Measurements from ENCODE around the gene MAML3. TPM values are rescaled to one million over a fixed set of nuclear protein-coding genes. Genes with fewer than 3 reads are reported as not detected.

MAML3 gene
- total RNA-seq, 2 donors from 2014 or later = 9.3 to 10.1 TPM

DNA sequence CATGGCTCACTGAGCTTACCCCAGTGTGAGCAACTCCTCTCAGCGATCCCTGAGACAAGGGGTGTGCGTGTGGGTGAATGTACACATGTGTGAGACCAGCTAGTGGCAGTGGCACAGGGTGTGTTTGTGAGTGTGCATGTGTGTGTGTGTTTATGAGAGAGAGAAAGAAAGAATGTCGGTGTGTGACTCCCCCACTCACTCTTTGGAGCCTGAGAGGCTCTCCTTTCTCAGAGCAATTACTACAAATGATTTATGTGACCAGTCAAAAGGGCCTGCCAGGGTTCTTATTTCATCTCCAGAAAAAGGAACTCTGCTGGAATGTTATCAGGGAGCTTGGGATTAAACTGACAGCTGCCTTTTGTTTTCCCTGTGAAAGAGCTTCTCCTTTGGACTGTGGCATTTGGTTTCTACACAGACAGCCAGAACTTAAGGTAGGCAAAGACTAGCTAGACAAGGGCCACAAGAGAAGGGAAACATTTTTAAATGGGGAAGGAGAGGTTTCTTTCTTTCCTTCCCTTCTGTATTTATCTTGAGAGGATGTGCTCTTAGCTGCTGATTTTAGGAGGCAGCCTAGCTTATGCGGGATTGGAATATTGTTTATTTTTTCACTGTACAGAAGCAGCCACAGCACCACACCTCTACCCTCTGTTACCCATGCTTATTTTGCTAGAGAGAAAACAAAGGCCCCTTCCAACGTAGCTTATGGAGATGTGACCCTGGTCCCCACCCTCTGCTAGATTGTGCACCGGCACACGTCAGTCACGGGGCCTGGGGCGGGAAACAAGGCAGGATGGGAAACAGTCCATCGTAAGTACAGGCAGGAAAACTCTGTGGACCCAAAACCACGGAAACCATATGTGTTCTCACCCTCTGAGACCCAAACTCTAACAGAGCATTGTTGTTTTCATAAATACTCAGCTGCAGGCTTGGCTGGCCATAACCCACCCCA, 344.9 kb downstream of the MAML3 start:
- Histone ChIP-seq H3K4me3 (no peak overlapping the region), H3K9ac (ENCODE audit: low read depth in 2 of 2, low read length in 2 of 2) (peak overlapping the region in 1 of 2 donors; percentile 22), H3K9me3 (no peaks in the 10 kb centered on the region), H3K4me1 (no peaks in the 10 kb centered on the region), H3K36me3 (no peaks in the 10 kb centered on the region), H3K27ac (no peak overlapping the region), H3K27me3 (no peaks in the 10 kb centered on the region)
- DNase-seq = no peak
- intact Hi-C loops (cut with DNase I) = no loop called here
- TF ChIP-seq, protein P1, sequence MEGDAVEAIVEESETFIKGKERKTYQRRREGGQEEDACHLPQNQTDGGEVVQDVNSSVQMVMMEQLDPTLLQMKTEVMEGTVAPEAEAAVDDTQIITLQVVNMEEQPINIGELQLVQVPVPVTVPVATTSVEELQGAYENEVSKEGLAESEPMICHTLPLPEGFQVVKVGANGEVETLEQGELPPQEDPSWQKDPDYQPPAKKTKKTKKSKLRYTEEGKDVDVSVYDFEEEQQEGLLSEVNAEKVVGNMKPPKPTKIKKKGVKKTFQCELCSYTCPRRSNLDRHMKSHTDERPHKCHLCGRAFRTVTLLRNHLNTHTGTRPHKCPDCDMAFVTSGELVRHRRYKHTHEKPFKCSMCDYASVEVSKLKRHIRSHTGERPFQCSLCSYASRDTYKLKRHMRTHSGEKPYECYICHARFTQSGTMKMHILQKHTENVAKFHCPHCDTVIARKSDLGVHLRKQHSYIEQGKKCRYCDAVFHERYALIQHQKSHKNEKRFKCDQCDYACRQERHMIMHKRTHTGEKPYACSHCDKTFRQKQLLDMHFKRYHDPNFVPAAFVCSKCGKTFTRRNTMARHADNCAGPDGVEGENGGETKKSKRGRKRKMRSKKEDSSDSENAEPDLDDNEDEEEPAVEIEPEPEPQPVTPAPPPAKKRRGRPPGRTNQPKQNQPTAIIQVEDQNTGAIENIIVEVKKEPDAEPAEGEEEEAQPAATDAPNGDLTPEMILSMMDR (IDR thresholded peaks at IDR 0.05) = no peak

DNA sequence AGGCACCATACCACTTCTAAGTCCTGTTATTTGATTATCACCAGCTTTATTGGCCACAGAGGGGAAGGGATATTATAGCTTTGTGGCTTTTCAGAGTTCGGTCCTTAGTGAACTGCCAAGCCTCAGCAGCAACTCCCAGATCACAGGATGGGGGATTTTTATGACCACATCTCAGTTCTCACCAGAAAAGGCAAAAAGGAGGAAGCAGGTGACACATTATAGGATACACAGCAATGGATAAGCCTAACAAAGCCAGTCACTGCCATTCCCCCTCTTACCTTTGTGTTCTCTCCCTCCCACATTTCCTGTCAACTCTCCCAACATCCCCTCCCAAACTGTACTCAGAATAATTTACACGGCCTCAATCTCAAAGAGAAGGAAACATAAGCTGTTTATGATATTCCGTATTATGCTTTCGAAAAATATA, 345.6 kb downstream of the MAML3 start:
- no peak for DNase-seq
- peak overlapping the region in 1 of 2 donors; percentile 22 for H3K9ac ChIP-seq (ENCODE audit: low read depth in 2 of 2, low read length in 2 of 2)
- no peaks in the 10 kb centered on the region for H3K36me3 ChIP-seq
- H3K27ac ChIP-seq = no peak overlapping the region
- H3K9me3 ChIP-seq = no peaks in the 10 kb centered on the region
- H3K4me3 ChIP-seq = no peak overlapping the region
- no peaks in the 10 kb centered on the region for H3K27me3 ChIP-seq
- TF ChIP-seq, protein P1 (IDR thresholded peaks at IDR 0.05) = no peak
- intact Hi-C loops (cut with DNase I) = no loop called here
- no peaks in the 10 kb centered on the region for H3K4me1 ChIP-seq

DNA sequence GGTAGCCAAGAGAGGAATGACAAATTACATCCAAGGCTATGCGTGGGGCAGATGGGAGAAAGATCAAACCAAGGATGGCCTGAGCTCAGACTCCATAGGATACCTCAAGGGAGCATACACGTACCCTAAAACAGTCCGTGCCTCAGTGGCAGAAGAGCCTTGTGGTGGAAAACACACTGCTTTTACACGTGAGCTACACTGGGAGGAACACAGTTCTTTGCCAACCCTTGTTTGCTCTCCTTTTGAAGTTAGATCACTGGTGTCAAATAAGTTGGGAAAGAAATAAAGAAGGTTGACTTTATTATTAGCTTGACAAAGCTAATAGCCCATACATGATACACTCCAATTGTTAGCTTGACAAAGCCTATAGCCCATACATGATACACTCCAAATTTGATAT, 346.5 kb downstream of the MAML3 start:
- TF ChIP-seq, protein P1 (IDR thresholded peaks at IDR 0.05) = no peak
- H3K4me3 ChIP-seq = no peak overlapping the region
- H3K9ac ChIP-seq (ENCODE audit: low read depth in 2 of 2, low read length in 2 of 2) = no peak overlapping the region
- no peaks in the 10 kb centered on the region for H3K9me3 ChIP-seq
- DNase-seq = no peak
- H3K4me1 ChIP-seq = no peaks in the 10 kb centered on the region
- no peaks in the 10 kb centered on the region for H3K36me3 ChIP-seq
- intact Hi-C loops (cut with DNase I) = no loop called here
- H3K27ac ChIP-seq = no peak overlapping the region
- H3K27me3 ChIP-seq = no peaks in the 10 kb centered on the region

DNA sequence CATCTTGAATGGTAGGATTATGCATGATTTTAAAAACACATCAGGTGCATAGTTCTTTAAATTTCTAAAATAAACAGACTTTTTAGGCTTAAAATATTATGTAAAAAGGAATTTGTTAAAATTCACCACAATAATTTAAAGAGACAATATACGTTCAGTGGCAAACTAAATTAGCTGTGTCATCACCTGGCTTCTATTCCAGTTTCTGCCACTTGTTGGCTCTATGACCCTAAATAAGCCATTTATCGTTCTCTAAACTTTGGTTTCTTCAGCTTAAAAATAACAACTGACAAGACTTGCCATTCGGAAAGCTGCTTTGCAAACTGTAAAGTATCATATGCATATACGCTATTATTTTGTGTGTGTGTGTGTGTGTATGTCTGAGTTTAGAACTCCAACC, 347.1 kb downstream of the MAML3 start:
- TF ChIP-seq, protein P1 (IDR thresholded peaks at IDR 0.05) = no peak
- no peak overlapping the region for H3K9ac ChIP-seq (ENCODE audit: low read depth in 2 of 2, low read length in 2 of 2)
- intact Hi-C loops (cut with DNase I) = no loop called here
- no peak for DNase-seq
- H3K4me1 ChIP-seq = no peaks in the 10 kb centered on the region
- no peak overlapping the region for H3K27ac ChIP-seq
- no peak overlapping the region for H3K4me3 ChIP-seq
- no peaks in the 10 kb centered on the region for H3K27me3 ChIP-seq
- H3K36me3 ChIP-seq = no peaks in the 10 kb centered on the region
- no peaks in the 10 kb centered on the region for H3K9me3 ChIP-seq

DNA sequence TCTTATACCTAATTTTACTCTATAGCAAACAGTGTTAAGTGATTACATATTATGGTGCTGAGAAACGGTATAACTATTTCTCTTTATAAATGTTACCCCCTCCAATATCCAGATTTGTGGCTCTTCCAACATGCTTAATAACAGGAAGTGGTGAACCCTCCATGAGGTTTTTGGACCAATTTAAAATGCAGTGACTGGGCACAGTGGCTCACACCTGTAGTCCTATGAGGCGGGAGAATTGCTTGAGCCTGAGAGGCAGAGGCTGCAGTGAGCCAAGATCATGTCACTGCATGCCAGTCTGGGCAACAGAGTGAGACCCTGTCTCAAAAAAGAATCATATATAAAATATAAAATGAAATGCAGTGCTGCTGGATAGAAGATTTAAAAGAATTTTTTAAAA, 351.1 kb downstream of the MAML3 start:
- Histone ChIP-seq H3K9ac (ENCODE audit: low read depth in 2 of 2, low read length in 2 of 2) (no peak overlapping the region), H3K4me1 (no peaks in the 10 kb centered on the region), H3K36me3 (no peaks in the 10 kb centered on the region), H3K27me3 (no peaks in the 10 kb centered on the region), H3K9me3 (no peaks in the 10 kb centered on the region), H3K4me3 (no peak overlapping the region), H3K27ac (no peak overlapping the region)
- intact Hi-C loops (cut with DNase I) = no loop called here
- TF ChIP-seq, protein P1 (IDR thresholded peaks at IDR 0.05) = no peak
- DNase-seq = no peak
